ENCODE data around the gene STAT3.

DNA sequence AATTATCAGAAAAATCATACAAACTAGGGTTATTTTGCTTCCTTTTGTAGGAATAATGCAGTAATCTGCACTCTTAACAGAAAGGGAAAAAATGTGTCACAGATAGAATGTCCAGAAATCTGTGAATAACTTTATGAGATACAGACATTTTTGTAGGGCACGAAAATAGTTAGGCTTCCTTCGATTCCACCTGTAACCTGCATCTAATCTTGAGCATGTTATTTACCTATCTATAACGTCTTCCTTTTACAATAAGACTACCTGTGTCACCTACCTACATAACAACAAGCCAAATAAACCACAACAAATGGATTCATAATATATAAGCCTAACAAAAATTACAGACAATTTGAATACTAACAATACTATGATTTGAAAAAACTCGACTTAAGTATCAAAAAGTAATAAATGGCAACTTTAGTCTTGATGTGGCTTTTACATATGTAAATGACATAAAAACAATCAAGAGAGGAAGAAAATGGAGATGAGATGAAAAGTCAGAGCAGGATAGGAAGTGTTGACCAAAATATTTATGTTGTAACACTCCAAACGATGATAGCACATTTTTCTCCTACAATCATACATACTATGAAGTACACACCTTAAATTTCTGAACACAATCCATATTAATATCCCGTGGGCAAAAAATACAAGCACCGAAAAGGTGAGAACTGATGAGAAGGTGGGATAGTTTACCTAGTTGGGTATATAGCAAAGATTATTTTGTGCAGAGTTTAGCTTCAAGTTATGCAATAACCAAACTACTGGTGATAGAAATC is 114.6 kb downstream of the STAT3 start:
- TF ChIP-seq FOXA1 (IDR thresholded peaks at IDR 0.05) (no peak), ELF4 (IDR thresholded peaks at IDR 0.05) (no peak), HDGF (IDR thresholded peaks at IDR 0.05; ENCODE audit: borderline replicate concordance) (no peak), FOXM1 (IDR thresholded peaks at IDR 0.05; ENCODE audit: borderline replicate concordance) (no peak), SP1 (IDR thresholded peaks at IDR 0.05) (no peak), SUZ12 (IDR thresholded peaks at IDR 0.05) (no peak), CTBP1 (IDR thresholded peaks at IDR 0.05; ENCODE audit: borderline replicate concordance) (no peak), ARNT (IDR thresholded peaks at IDR 0.05) (no peak), ZNF384 (IDR thresholded peaks at IDR 0.05) (no peak), L3MBTL2 (conservative IDR thresholded peaks at IDR 0.05) (no peak), FOXK2 (IDR thresholded peaks at IDR 0.05) (no peak)

Data from HEK293T (cell line).